Endothelial cell of umbilical vein (primary cell): ENCODE results near the gene GTSF1L. TPM values are rescaled to one million over a fixed set of nuclear protein-coding genes. Genes with fewer than 3 reads are reported as not detected.

Source experiments
- BruUV-seq: library from RNA; stranded (reverse); fragments of 400-500 nt; replicated peaks from 2 replicates; lab custom pipeline; 2021; lab: Mats Ljungman, UMichigan
- CTCF ChIA-PET: fragments of 300-600, 350-600 bp; sonication (Branson Sonifier 250); formaldehyde crosslinking; loops from one replicate; lab custom pipeline; 2021; ENCODE audit warnings: antibody characterized with exemption, inconsistent platforms; lab: Charles Lee
- POLR2A ChIA-PET: fragments of 300-600, 350-600 bp; sonication (Branson Sonifier 250); formaldehyde crosslinking; loops from one replicate; lab custom pipeline; 2021; ENCODE audit warnings: antibody characterized with exemption, inconsistent platforms; lab: Charles Lee
- DNase-seq: peaks from one replicate; pipeline ENCODE4 v3.0.0-alpha.2; 2011; ENCODE audit warnings: low read depth, low spot score
- FAIRE-seq: peaks from 2 replicates; lab custom pipeline; 2011; peaks lifted over from hg19 to GRCh38; lab: Jason Lieb, UNC
- H2AFZ ChIP-seq: 2 replicates; pipeline ENCODE4 v1.6.0; 2012; ENCODE audit warnings: low read depth, low read length, control low read depth, inconsistent platforms
- H3K27ac ChIP-seq: 2 replicates; pipeline ENCODE4 v1.5.1; 2011; ENCODE audit warnings: low read depth, mild to moderate bottlenecking, control low read depth, low read length, moderate library complexity; ENCODE audit not compliant: insufficient read depth
- H3K27me3 ChIP-seq, 2 experiments: 2 replicates each; pipeline versions ENCODE4 v1.6.0 to v1.6.1; 2011; ENCODE audit warnings: low read length in 2 of 2, mixed read lengths in 1 of 2; ENCODE audit not compliant: control insufficient read depth in 2 of 2, insufficient read depth in 2 of 2
- H3K36me3 ChIP-seq, 2 experiments: 2 replicates in 1 of 2; 3 replicates in 1 of 2; pipeline ENCODE4 v1.5.1; 2011; ENCODE audit warnings: low read length in 2 of 2, mild to moderate bottlenecking in 1 of 2, moderate library complexity in 1 of 2; ENCODE audit not compliant: control insufficient read depth in 2 of 2, insufficient read depth in 2 of 2; ENCODE audit errors: extremely low read depth in 1 of 2
- H3K4me1 ChIP-seq: 3 replicates; pipeline ENCODE4 v1.5.1; 2011; ENCODE audit warnings: mild to moderate bottlenecking, low read length; ENCODE audit not compliant: control insufficient read depth, insufficient read depth; ENCODE audit errors: extremely low read depth
- H3K4me2 ChIP-seq: 2 replicates; pipeline ENCODE4 v1.6.1; 2011; ENCODE audit warnings: low read length, control low read depth, mixed read lengths; ENCODE audit not compliant: insufficient read depth
- H3K4me3 ChIP-seq, 3 experiments: fragments of 200-600 bp in 1 of 3; sonication (generic), shearing (Covaris generic) in 1 of 3; replicated peaks in 1 of 3; 2 replicates each; pipeline ENCODE4 v1.5.1; 2011 to 2016; ENCODE audit warnings: control low read depth in 3 of 3, low read length in 3 of 3, mild to moderate bottlenecking in 2 of 3, inconsistent platforms in 1 of 3, low read depth in 1 of 3, moderate library complexity in 1 of 3; ENCODE audit not compliant: insufficient read depth in 1 of 3
- H3K79me2 ChIP-seq: 2 replicates; pipeline ENCODE4 v1.6.0; 2012; ENCODE audit warnings: low read length, inconsistent platforms; ENCODE audit not compliant: control insufficient read depth, insufficient read depth
- H3K9ac ChIP-seq: replicated peaks from 2 replicates; pipeline ENCODE3; 2011; ENCODE audit warnings: low read length, control low read depth; ENCODE audit not compliant: insufficient read depth; ENCODE audit errors: extremely low read depth
- H3K9me1 ChIP-seq: replicated peaks from 3 replicates; pipeline ENCODE4 v1.6.0; 2011; ENCODE audit warnings: mild to moderate bottlenecking, low read length; ENCODE audit not compliant: control insufficient read depth, insufficient read depth; ENCODE audit errors: extremely low read depth
- H3K9me3 ChIP-seq: replicated peaks from 2 replicates; pipeline ENCODE4 v1.5.1; 2012; ENCODE audit warnings: low read length, inconsistent platforms; ENCODE audit not compliant: control insufficient read depth, insufficient read depth
- H4K20me1 ChIP-seq: replicated peaks from 2 replicates; pipeline ENCODE3; 2011; ENCODE audit warnings: mild to moderate bottlenecking, low read length; ENCODE audit not compliant: control insufficient read depth, insufficient read depth; ENCODE audit errors: extremely low read depth
- CTCF ChIP-seq, 2 donors: IDR thresholded peaks; 1 replicate in 1 of 2; 2 replicates in 1 of 2; pipeline ENCODE4 v1.5.1; 2011; ENCODE audit warnings: low read length in 2 of 2, mild to moderate bottlenecking in 2 of 2, moderate library complexity in 2 of 2, control low read depth in 1 of 2, inconsistent platforms in 1 of 2, low read depth in 1 of 2; ENCODE audit not compliant: insufficient read depth in 1 of 2; ENCODE audit errors: extremely low read depth in 1 of 2
- EZH2 ChIP-seq: IDR thresholded peaks from 2 replicates; pipeline ENCODE4 v1.6.1; 2012; ENCODE audit warnings: borderline replicate concordance, low read depth, mild to moderate bottlenecking, moderate library complexity, low read length, inconsistent platforms; ENCODE audit not compliant: severe bottlenecking
- FOS ChIP-seq: IDR thresholded peaks from 2 replicates; pipeline ENCODE4 v1.6.1; 2011; ENCODE audit warnings: mild to moderate bottlenecking, low read length, moderate library complexity, borderline replicate concordance; ENCODE audit not compliant: insufficient read depth
- GATA2 ChIP-seq: IDR thresholded peaks from 2 replicates; pipeline ENCODE4 v1.7.0; 2011; ENCODE audit warnings: low read depth, mild to moderate bottlenecking, moderate library complexity, mixed read lengths, low read length; ENCODE audit not compliant: insufficient read length, insufficient read depth
- JUN ChIP-seq: IDR thresholded peaks from 2 replicates; pipeline ENCODE4 v1.6.1; 2011; ENCODE audit warnings: borderline replicate concordance, low read depth; ENCODE audit not compliant: insufficient read length, insufficient read depth
- MYC ChIP-seq: IDR thresholded peaks from one replicate; pipeline ENCODE4 v1.6.1; 2011; ENCODE audit warnings: mild to moderate bottlenecking, low read depth, low read length
- POLR2A ChIP-seq: IDR thresholded peaks from 2 replicates; pipeline ENCODE4 v1.6.1; 2012; ENCODE audit warnings: low read depth, mild to moderate bottlenecking, control low read depth, low read length
- POLR2AphosphoS5 ChIP-seq: IDR thresholded peaks from 2 replicates; pipeline ENCODE4 v1.6.1; 2012; ENCODE audit warnings: low read depth, mild to moderate bottlenecking, control low read depth, low read length, moderate library complexity; ENCODE audit not compliant: insufficient read depth
- dilution Hi-C: fragments of 300-500 bp; cut with MboI; formaldehyde crosslinking; loops from one replicate; pipeline ENCODE4 v1.15.0; 2019; ENCODE audit warnings: low sequenced_read_pairs; ENCODE audit not compliant: extremely low pct_ligation_motif_present
- intact Hi-C: fragments of 100-400 bp; cut with micrococcal nuclease; formaldehyde crosslinking; loops from one replicate; pipeline ENCODE4 v1.10.0; 2022
- polyA plus RNA-seq, 4 experiments: library from polyadenylated mRNA; depleted of rRNA in 3 of 4; stranded (reverse) in 3 of 4; unstranded in 1 of 4; fragments of >200 nt; gene quantifications; 2 replicates each; pipeline versions ENCODE4 v1.2.1 to v1.2.3, GENCODE V29; 2011 to 2012; ENCODE audit warnings: missing spikeins in 1 of 4
- total RNA-seq: library from RNA; stranded (reverse); gene quantifications from 2 replicates; pipeline ENCODE4 v1.2.3, GENCODE V29; 2021
- TF ChIP-seq, protein P1 (sequence below): IDR thresholded peaks from 2 replicates; pipeline ENCODE4 v1.6.1; 2011; ENCODE audit not compliant: insufficient read depth, insufficient read length

Gene GTSF1L
- total and polyA plus RNA-seq, 2 donors (not counting 3 experiments of a cell fraction or from before 2014, with no cell fraction given): not detected

GRCh38 chr20:43726333-43726732 is 469 bp downstream of the GTSF1L start:
- dilution Hi-C loops: no loop called here
- H2AFZ ChIP-seq: peak overlapping the region; percentile 70
- H3K9me1 ChIP-seq: no peaks in the 10 kb centered on the region
- H3K27me3 ChIP-seq: no peaks in the 10 kb centered on the region
- no peak overlapping the region for H3K27ac ChIP-seq
- H3K4me2 ChIP-seq: no peak overlapping the region
- H4K20me1 ChIP-seq: no peaks in the 10 kb centered on the region
- H3K79me2 ChIP-seq: no peaks in the 10 kb centered on the region
- FAIRE-seq (no peak), DNase-seq (no peak)
- CTCF ChIA-PET: interaction anchor here (1.0 kb wide), 2 partner anchors 34 to 188 kb away, joined by 3 to 4 read pairs; no protein-coding TSS in a partner anchor
- H3K4me3 ChIP-seq: no peak overlapping the region
- POLR2A ChIA-PET: no interaction called here
- H3K9ac ChIP-seq: no peak overlapping the region
- peaks cover 3% of the 10 kb centered on the region for H3K4me1 ChIP-seq
- intact Hi-C loops: no loop called here
- no peaks in the 10 kb centered on the region for H3K36me3 ChIP-seq
- TF ChIP-seq GATA2: no peak
- TF ChIP-seq, protein P1, sequence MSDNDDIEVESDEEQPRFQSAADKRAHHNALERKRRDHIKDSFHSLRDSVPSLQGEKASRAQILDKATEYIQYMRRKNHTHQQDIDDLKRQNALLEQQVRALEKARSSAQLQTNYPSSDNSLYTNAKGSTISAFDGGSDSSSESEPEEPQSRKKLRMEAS: no peak
- TF ChIP-seq POLR2AphosphoS5: no peak
- TF ChIP-seq POLR2A: no peak
- TF ChIP-seq JUN: no peak
- BruUV-seq: TSS peak; percentile 52
- H3K9me3 ChIP-seq: no peaks in the 10 kb centered on the region

DNA sequence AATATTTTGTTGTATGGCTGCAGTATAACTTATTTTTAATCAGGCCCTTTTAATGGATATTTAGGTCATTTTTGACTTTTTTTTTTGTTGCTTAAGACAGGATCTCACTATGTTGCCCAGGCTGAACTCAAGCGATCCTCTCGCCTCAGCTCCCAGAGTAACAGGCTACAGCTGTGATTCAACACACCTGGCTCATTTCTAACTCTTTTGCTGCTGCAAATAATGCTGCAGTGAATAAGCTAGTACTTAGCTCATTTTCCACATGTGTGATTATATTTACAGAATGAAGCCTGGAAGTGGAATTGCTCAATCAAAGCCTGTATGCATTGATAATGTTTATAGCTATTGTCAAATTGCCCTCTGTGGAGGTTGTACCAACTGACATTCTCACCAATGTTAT is 1.1 kb downstream of the GTSF1L start:
- H3K27me3 ChIP-seq: no peaks in the 10 kb centered on the region
- FAIRE-seq: no peak
- H3K36me3 ChIP-seq: no peaks in the 10 kb centered on the region
- no peak overlapping the region for H2AFZ ChIP-seq
- no peaks in the 10 kb centered on the region for H4K20me1 ChIP-seq
- no peak overlapping the region for H3K4me3 ChIP-seq
- H3K9me3 ChIP-seq: no peaks in the 10 kb centered on the region
- H3K9me1 ChIP-seq: no peaks in the 10 kb centered on the region
- dilution Hi-C loops: no loop called here
- H3K9ac ChIP-seq: no peak overlapping the region
- H3K4me2 ChIP-seq: no peak overlapping the region
- H3K4me1 ChIP-seq: peaks cover 3% of the 10 kb centered on the region
- TF ChIP-seq POLR2AphosphoS5 (no peak), POLR2A (no peak), MYC (no peak), FOS (no peak), CTCF (IDR thresholded peaks at IDR 0.05; ENCODE audit: extremely low read depth in 1 of 2, insufficient read depth in 1 of 2, low read depth in 1 of 2, low read length in 2 of 2) (no peak), GATA2 (no peak), JUN (no peak), EZH2 (no peak)
- TF ChIP-seq, protein P1: no peak
- intact Hi-C loops: no loop called here
- no peak for DNase-seq
- ChIA-PET CTCF (interaction anchor here (1.0 kb wide), 1 partner anchor 34 kb away, joined by 4 read pairs; no protein-coding TSS in a partner anchor), POLR2A (interaction anchor here (0.7 kb wide), 1 partner anchor 102 kb away, joined by 3 read pairs; no protein-coding TSS in a partner anchor)
- H3K27ac ChIP-seq: no peak overlapping the region
- BruUV-seq: no TSS peak
- H3K79me2 ChIP-seq: no peaks in the 10 kb centered on the region
